Liver (tissue), 9 donors: Measurements from ENCODE around the gene CPOX. TPM values are rescaled to one million over a fixed set of nuclear protein-coding genes. Genes with fewer than 3 reads are reported as not detected.

Source experiments
- DNase-seq: peaks from one replicate; pipeline ENCODE4 v3.0.0-alpha.2; 2017; ENCODE audit warnings: low spot score
- H3K27ac ChIP-seq, 2 donors: one replicate each; pipeline ENCODE4 v1.7.0; 2013; ENCODE audit warnings: inconsistent platforms in 2 of 2, low read length in 2 of 2, control low read depth in 1 of 2, low read depth in 1 of 2, mild to moderate bottlenecking in 1 of 2
- H3K27me3 ChIP-seq, 4 donors: one replicate each; pipeline versions ENCODE4 v1.6.1 to v1.7.0; 2013; ENCODE audit warnings: low read length in 3 of 4, inconsistent platforms in 1 of 4, mild to moderate bottlenecking in 1 of 4, moderate library complexity in 1 of 4; ENCODE audit not compliant: control insufficient read depth in 4 of 4, insufficient read depth in 4 of 4
- H3K36me3 ChIP-seq, 4 donors: one replicate each; pipeline versions ENCODE4 v1.6.1 to v1.7.0; 2013; ENCODE audit warnings: low read length in 3 of 4, mild to moderate bottlenecking in 3 of 4, low read depth in 1 of 4, moderate library complexity in 1 of 4; ENCODE audit not compliant: control insufficient read depth in 4 of 4, insufficient read depth in 3 of 4
- H3K4me1 ChIP-seq, 4 donors: one replicate each; pipeline versions ENCODE4 v1.6.1 to v1.7.0; 2013; ENCODE audit warnings: low read length in 3 of 4, mild to moderate bottlenecking in 3 of 4, moderate library complexity in 1 of 4; ENCODE audit not compliant: control insufficient read depth in 4 of 4, insufficient read depth in 4 of 4
- H3K4me3 ChIP-seq, 3 donors: one replicate each; pipeline versions ENCODE4 v1.6.1 to v1.7.0; 2013; ENCODE audit warnings: low read length in 3 of 3, control low read depth in 1 of 3, low read depth in 1 of 3, mild to moderate bottlenecking in 1 of 3
- H3K9ac ChIP-seq, 2 donors: one replicate each; pipeline ENCODE4 v1.7.0; 2013; ENCODE audit warnings: low read length in 2 of 2, mild to moderate bottlenecking in 2 of 2, moderate library complexity in 2 of 2, control low read depth in 1 of 2, low read depth in 1 of 2
- H3K9me3 ChIP-seq, 4 donors: one replicate each; pipeline versions ENCODE4 v1.6.1 to v1.7.0; 2013; ENCODE audit warnings: low read length in 3 of 4; ENCODE audit not compliant: control insufficient read depth in 4 of 4
- ATF3 ChIP-seq: IDR thresholded peaks from 2 replicates; pipeline ENCODE4 v1.6.1; 2016; ENCODE audit warnings: antibody characterized with exemption
- FOXA2 ChIP-seq: IDR thresholded peaks from 2 replicates; pipeline ENCODE4 v1.6.1; 2016; ENCODE audit warnings: antibody characterized with exemption
- GABPA ChIP-seq, 2 donors: IDR thresholded peaks in 1 of 2; conservative IDR thresholded peaks in 1 of 2; 2 replicates each; pipeline ENCODE4 v1.6.1; 2016; ENCODE audit warnings: antibody characterized with exemption in 2 of 2, mild to moderate bottlenecking in 1 of 2, moderate library complexity in 1 of 2
- HNF4A ChIP-seq, 2 donors: conservative IDR thresholded peaks; 2 replicates each; pipeline ENCODE4 v1.6.1; 2016; ENCODE audit warnings: antibody characterized with exemption in 2 of 2, mild to moderate bottlenecking in 2 of 2
- HNF4G ChIP-seq: IDR thresholded peaks from 2 replicates; pipeline ENCODE4 v1.6.1; 2016; ENCODE audit warnings: antibody characterized with exemption
- JUND ChIP-seq, 2 donors: IDR thresholded peaks; 2 replicates each; pipeline ENCODE4 v1.6.1; 2016; ENCODE audit warnings: antibody characterized with exemption in 2 of 2
- MAX ChIP-seq: IDR thresholded peaks from 2 replicates; pipeline ENCODE4 v1.6.1; 2016; ENCODE audit warnings: antibody characterized with exemption
- NR2F2 ChIP-seq: IDR thresholded peaks from 2 replicates; pipeline ENCODE4 v1.6.1; 2016; ENCODE audit warnings: antibody characterized with exemption
- RAD21 ChIP-seq, 2 donors: IDR thresholded peaks; 2 replicates each; pipeline ENCODE4 v1.6.1; 2016; ENCODE audit warnings: antibody characterized with exemption in 2 of 2, mild to moderate bottlenecking in 2 of 2
- REST ChIP-seq: IDR thresholded peaks from 2 replicates; pipeline ENCODE4 v1.6.1; 2016; ENCODE audit warnings: antibody characterized with exemption, mild to moderate bottlenecking
- TAF1 ChIP-seq: conservative IDR thresholded peaks from 2 replicates; pipeline ENCODE4 v1.6.1; 2016; ENCODE audit warnings: antibody characterized with exemption, mild to moderate bottlenecking
- YY1 ChIP-seq: IDR thresholded peaks from 2 replicates; pipeline ENCODE4 v1.6.1; 2016; ENCODE audit warnings: antibody characterized with exemption, mild to moderate bottlenecking
- ZBTB33 ChIP-seq: IDR thresholded peaks from 2 replicates; pipeline ENCODE4 v1.6.1; 2016; ENCODE audit warnings: antibody characterized with exemption
- WGBS: extraction: QIAGEN DNeasy Blood & Tissue Kit; methylation state at CpG from one replicate; pipeline ENCODE4 v1.1.7; 2013; 5-methylcytosine and 5-hydroxymethylcytosine counted together
- polyA plus RNA-seq, 2 donors: library from polyadenylated mRNA; stranded (reverse) in 1 of 2; unstranded in 1 of 2; fragments of 200-250 nt in 1 of 2; fragments of >200 nt in 1 of 2; fragmentation: Nextera tagmentation in 1 of 2; extraction: Ambion mirVana in 1 of 2; gene quantifications; one replicate each; pipeline versions ENCODE4 v1.2.1 to v1.2.3, GENCODE V29; 2013 to 2015
- total RNA-seq, 2 donors: library from RNA; depleted of rRNA; stranded (reverse); fragments of >200 nt; gene quantifications; one replicate each; pipeline ENCODE4 v1.2.3, GENCODE V29; 2014
- TF ChIP-seq, protein P1 (sequence below): fragments of 150-350 bp; IDR thresholded peaks from 2 replicates; pipeline ENCODE4 v1.5.1; 2017; ENCODE audit warnings: improper control_type of control experiment, low read depth, low read length; ENCODE audit not compliant: missing input control
- donor health status: healthy.
- donor health status: healthy.
- donor health status: healthy.
- donor health status: healthy.
- donor health status: healthy.

Gene CPOX
- total and polyA plus RNA-seq, 4 donors = 8.8 to 280 (median 16.3) TPM

- Histone ChIP-seq H3K4me3 (no peak overlapping the region), H3K4me1 (no peaks in the 10 kb centered on the region), H3K27ac (no peak overlapping the region), H3K36me3 (no peaks in the 10 kb centered on the region), H3K27me3 (no peaks in the 10 kb centered on the region), H3K9ac (no peak overlapping the region), H3K9me3 (no peaks in the 10 kb centered on the region)
- WGBS = 95% methylated on average over 2 of the region's 2 CpGs
- no peak for DNase-seq
- TF ChIP-seq YY1 (no peak), FOXA2 (no peak), MAX (no peak), RAD21 (IDR thresholded peaks at IDR 0.05) (no peak), GABPA (IDR thresholded peaks at IDR 0.05 in 1 of 2, conservative IDR thresholded peaks at IDR 0.05 in 1 of 2) (no peak)
Measured at GRCh38 chr3:98534168-98534567, 59.2 kb downstream of the CPOX start.

GRCh38 chr3:98532709-98533571, 60.5 kb downstream of the CPOX start:
- no peaks in the 10 kb centered on the region for H3K36me3 ChIP-seq
- no peak for TF ChIP-seq FOXA2
- TF ChIP-seq GABPA (IDR thresholded peaks at IDR 0.05 in 1 of 2, conservative IDR thresholded peaks at IDR 0.05 in 1 of 2) = no peak
- TF ChIP-seq ZBTB33 = no peak
- TF ChIP-seq, protein P1, sequence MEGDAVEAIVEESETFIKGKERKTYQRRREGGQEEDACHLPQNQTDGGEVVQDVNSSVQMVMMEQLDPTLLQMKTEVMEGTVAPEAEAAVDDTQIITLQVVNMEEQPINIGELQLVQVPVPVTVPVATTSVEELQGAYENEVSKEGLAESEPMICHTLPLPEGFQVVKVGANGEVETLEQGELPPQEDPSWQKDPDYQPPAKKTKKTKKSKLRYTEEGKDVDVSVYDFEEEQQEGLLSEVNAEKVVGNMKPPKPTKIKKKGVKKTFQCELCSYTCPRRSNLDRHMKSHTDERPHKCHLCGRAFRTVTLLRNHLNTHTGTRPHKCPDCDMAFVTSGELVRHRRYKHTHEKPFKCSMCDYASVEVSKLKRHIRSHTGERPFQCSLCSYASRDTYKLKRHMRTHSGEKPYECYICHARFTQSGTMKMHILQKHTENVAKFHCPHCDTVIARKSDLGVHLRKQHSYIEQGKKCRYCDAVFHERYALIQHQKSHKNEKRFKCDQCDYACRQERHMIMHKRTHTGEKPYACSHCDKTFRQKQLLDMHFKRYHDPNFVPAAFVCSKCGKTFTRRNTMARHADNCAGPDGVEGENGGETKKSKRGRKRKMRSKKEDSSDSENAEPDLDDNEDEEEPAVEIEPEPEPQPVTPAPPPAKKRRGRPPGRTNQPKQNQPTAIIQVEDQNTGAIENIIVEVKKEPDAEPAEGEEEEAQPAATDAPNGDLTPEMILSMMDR = no peak
- no peak for TF ChIP-seq NR2F2
- no peak for TF ChIP-seq HNF4G
- no peak for TF ChIP-seq ATF3
- TF ChIP-seq RAD21 (IDR thresholded peaks at IDR 0.05) = no peak
- TF ChIP-seq JUND (IDR thresholded peaks at IDR 0.05) = no peak
- TF ChIP-seq MAX = no peak
- TF ChIP-seq REST = no peak
- TF ChIP-seq TAF1 = no peak
- no peak for TF ChIP-seq HNF4A (conservative IDR thresholded peaks at IDR 0.05)
- 93% methylated on average over 6 of the region's 6 CpGs for WGBS
- H3K9me3 ChIP-seq = no peaks in the 10 kb centered on the region
- no peak overlapping the region for H3K27ac ChIP-seq
- no peak overlapping the region for H3K9ac ChIP-seq
- H3K4me3 ChIP-seq = no peak overlapping the region
- H3K27me3 ChIP-seq = no peaks in the 10 kb centered on the region
- DNase-seq = no peak
- H3K4me1 ChIP-seq = peaks cover 0 to 8% (median 0%) of the 10 kb centered on the region in 4 donors
